Measurements from ENCODE around the gene CDKL1. TPM values are rescaled to one million over a fixed set of nuclear protein-coding genes. Genes with fewer than 3 reads are reported as not detected.

The CDKL1 gene
- total RNA-seq, 2 experiments from 2014 or later = 2.4 to 2.8 TPM

DNA sequence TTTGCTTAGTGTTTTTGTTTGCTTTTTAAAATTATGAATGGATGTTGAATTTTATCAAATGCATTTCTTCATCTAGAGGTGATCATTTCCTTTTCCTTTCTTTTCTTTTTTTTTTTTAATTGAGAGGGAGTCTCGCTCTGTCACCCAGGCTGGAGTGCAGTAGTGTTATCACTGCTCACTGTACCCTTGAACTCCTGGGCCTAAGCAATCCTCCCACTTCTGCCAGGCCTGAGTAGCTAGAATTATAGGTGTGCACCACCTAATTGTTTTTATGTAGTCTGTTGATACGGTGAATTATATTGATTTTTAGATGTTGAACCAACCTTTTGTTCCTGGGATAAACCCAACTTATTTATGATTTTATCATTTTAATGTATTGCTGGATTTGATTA lies 1.5 kb upstream of the CDKL1 start:
- no peaks in the 10 kb centered on the region for H3K9me3 Mint-ChIP-seq
- Histone ChIP-seq H3K4me3 (ENCODE audit: low read length) (no peak overlapping the region), H3K4me1 (ENCODE audit: insufficient read depth, low read length) (peaks cover 12% of the 10 kb centered on the region), H3K9me3 (ENCODE audit: control insufficient read depth in 1 of 2, insufficient read depth in 1 of 2, low read length in 2 of 2) (no peaks in the 10 kb centered on the region), H3K27me3 (ENCODE audit: control insufficient read depth in 1 of 2, insufficient read depth in 2 of 2, low read length in 2 of 2) (no peaks in the 10 kb centered on the region), H3K36me3 (ENCODE audit: insufficient read depth, low read length) (no peaks in the 10 kb centered on the region), H3K27ac (ENCODE audit: low read depth in 1 of 2, low read length in 2 of 2) (no peak overlapping the region)
- peak overlapping the region; percentile 85 for H3K4me3 Mint-ChIP-seq
- peaks cover 4% of the 10 kb centered on the region for H3K27me3 Mint-ChIP-seq
- ChIA-PET CTCF (no interaction called here), POLR2A (no interaction called here)
- no peak overlapping the region for H3K27ac Mint-ChIP-seq
- no peak for DNase-seq
- ATAC-seq (ENCODE audit: poor library complexity) = no peak
- TF ChIP-seq, protein P1, sequence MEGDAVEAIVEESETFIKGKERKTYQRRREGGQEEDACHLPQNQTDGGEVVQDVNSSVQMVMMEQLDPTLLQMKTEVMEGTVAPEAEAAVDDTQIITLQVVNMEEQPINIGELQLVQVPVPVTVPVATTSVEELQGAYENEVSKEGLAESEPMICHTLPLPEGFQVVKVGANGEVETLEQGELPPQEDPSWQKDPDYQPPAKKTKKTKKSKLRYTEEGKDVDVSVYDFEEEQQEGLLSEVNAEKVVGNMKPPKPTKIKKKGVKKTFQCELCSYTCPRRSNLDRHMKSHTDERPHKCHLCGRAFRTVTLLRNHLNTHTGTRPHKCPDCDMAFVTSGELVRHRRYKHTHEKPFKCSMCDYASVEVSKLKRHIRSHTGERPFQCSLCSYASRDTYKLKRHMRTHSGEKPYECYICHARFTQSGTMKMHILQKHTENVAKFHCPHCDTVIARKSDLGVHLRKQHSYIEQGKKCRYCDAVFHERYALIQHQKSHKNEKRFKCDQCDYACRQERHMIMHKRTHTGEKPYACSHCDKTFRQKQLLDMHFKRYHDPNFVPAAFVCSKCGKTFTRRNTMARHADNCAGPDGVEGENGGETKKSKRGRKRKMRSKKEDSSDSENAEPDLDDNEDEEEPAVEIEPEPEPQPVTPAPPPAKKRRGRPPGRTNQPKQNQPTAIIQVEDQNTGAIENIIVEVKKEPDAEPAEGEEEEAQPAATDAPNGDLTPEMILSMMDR (IDR thresholded peaks at IDR 0.05) = no peak
- intact Hi-C loops (cut with DNase I, micrococcal nuclease) = loop anchor here in 1 of 2 experiments (5.0 kb wide), 1 partner anchor 36 kb away; no protein-coding TSS in a partner anchor
- H3K4me1 Mint-ChIP-seq (ENCODE audit: low read depth) = peaks cover 12% of the 10 kb centered on the region
- H3K36me3 Mint-ChIP-seq (ENCODE audit: low read depth) = no peaks in the 10 kb centered on the region

- no peaks in the 10 kb centered on the region for H3K9me3 Mint-ChIP-seq
- TF ChIP-seq, protein P1 (IDR thresholded peaks at IDR 0.05) = no peak
- Histone ChIP-seq H3K4me3 (ENCODE audit: low read length) (peak overlapping the region; percentile 62), H3K4me1 (ENCODE audit: insufficient read depth, low read length) (peaks cover 12% of the 10 kb centered on the region), H3K9me3 (ENCODE audit: control insufficient read depth in 1 of 2, insufficient read depth in 1 of 2, low read length in 2 of 2) (no peaks in the 10 kb centered on the region), H3K36me3 (ENCODE audit: insufficient read depth, low read length) (no peaks in the 10 kb centered on the region), H3K27me3 (ENCODE audit: control insufficient read depth in 1 of 2, insufficient read depth in 2 of 2, low read length in 2 of 2) (no peaks in the 10 kb centered on the region), H3K27ac (ENCODE audit: low read depth in 1 of 2, low read length in 2 of 2) (no peak overlapping the region)
- ATAC-seq (ENCODE audit: poor library complexity) = no peak
- H3K27me3 Mint-ChIP-seq = peaks cover 4% of the 10 kb centered on the region
- DNase-seq = no peak
- intact Hi-C loops (cut with DNase I, micrococcal nuclease) = loop anchor here in 1 of 2 experiments (5.0 kb wide), 1 partner anchor 35 kb away; no protein-coding TSS in a partner anchor
- peak overlapping the region; percentile 85 for H3K4me3 Mint-ChIP-seq
- no peaks in the 10 kb centered on the region for H3K36me3 Mint-ChIP-seq (ENCODE audit: low read depth)
- ChIA-PET CTCF (no interaction called here), POLR2A (interaction anchor here (1.2 to 1.7 kb wide), 3 partner anchors 34 to 85 kb away, joined by 3 to 9 read pairs (median 4); partner anchors contain the start of gene DMAC2L)
- no peak overlapping the region for H3K27ac Mint-ChIP-seq
- peaks cover 12% of the 10 kb centered on the region for H3K4me1 Mint-ChIP-seq (ENCODE audit: low read depth)
Observed at GRCh38 chr14:50397390-50398188, 908 bp upstream of the CDKL1 start.

DNA sequence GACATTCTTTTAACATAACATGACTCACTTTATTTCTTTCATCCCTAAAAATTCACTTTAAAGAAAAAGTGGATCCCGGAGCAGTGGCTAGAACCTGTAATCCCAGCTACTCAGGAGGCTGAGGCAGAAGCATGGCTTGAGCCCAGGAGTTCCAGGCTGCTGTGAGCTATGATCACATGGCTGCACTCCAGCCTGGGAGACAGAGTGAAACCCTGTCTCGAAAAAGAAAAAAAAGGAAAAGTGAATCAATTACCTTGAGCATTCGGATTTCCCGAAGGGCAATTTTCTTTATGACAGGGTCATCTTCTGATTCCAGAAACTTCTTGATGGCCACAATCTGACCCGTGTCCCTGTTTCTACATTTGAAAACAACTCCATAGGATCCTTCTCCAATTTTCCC lies 1.2 kb downstream of the CDKL1 start:
- ATAC-seq (ENCODE audit: poor library complexity) = no peak
- Histone ChIP-seq H3K27ac (ENCODE audit: low read depth in 1 of 2, low read length in 2 of 2) (no peak overlapping the region), H3K9me3 (ENCODE audit: control insufficient read depth in 1 of 2, insufficient read depth in 1 of 2, low read length in 2 of 2) (no peaks in the 10 kb centered on the region), H3K36me3 (ENCODE audit: insufficient read depth, low read length) (no peaks in the 10 kb centered on the region), H3K4me3 (ENCODE audit: low read length) (no peak overlapping the region), H3K4me1 (ENCODE audit: insufficient read depth, low read length) (peaks cover 12% of the 10 kb centered on the region), H3K27me3 (ENCODE audit: control insufficient read depth in 1 of 2, insufficient read depth in 2 of 2, low read length in 2 of 2) (no peaks in the 10 kb centered on the region)
- CTCF ChIA-PET = no interaction called here
- Mint-ChIP-seq H3K4me3 (peak overlapping the region; percentile 89), H3K36me3 (ENCODE audit: low read depth) (no peaks in the 10 kb centered on the region), H3K27ac (no peak overlapping the region), H3K9me3 (no peaks in the 10 kb centered on the region), H3K27me3 (peaks cover 4% of the 10 kb centered on the region), H3K4me1 (ENCODE audit: low read depth) (peaks cover 12% of the 10 kb centered on the region)
- TF ChIP-seq, protein P1 (IDR thresholded peaks at IDR 0.05) = no peak
- intact Hi-C loops (cut with DNase I, micrococcal nuclease) = loop anchor here in 1 of 2 experiments (5.0 kb wide), 1 partner anchor 33 kb away; no protein-coding TSS in a partner anchor
- no peak for DNase-seq
- POLR2A ChIA-PET = no interaction called here
